Measurements from ENCODE around the gene SUGP1.

DNA sequence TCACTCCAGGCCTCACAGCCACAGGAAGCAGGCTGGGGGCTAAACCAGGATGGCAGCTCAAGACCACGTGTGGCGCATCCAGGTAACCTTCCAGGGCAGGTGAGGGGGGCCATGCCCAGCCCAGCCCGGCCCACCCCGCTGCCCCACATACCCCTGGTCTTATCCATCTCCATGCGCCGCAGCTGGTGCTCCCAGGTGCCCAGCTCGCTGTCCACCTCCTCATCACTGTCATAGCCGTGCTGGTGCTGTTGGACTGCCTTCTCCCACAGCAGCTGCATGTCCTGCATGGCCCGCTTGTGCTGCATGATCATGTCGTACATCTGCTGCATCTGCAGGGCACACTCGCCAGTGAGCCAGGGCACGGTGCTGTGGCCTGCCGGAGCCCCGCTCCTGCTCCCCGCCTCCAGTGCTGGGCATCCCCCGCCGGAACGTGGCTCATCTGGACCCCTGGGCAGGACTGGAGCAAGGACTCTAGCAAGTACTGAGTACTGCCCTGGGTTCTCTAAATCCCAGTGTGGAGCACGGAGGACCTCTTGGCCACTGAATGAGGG is 41.2 kb downstream of the SUGP1 start:
- TF ChIP-seq, protein P1, sequence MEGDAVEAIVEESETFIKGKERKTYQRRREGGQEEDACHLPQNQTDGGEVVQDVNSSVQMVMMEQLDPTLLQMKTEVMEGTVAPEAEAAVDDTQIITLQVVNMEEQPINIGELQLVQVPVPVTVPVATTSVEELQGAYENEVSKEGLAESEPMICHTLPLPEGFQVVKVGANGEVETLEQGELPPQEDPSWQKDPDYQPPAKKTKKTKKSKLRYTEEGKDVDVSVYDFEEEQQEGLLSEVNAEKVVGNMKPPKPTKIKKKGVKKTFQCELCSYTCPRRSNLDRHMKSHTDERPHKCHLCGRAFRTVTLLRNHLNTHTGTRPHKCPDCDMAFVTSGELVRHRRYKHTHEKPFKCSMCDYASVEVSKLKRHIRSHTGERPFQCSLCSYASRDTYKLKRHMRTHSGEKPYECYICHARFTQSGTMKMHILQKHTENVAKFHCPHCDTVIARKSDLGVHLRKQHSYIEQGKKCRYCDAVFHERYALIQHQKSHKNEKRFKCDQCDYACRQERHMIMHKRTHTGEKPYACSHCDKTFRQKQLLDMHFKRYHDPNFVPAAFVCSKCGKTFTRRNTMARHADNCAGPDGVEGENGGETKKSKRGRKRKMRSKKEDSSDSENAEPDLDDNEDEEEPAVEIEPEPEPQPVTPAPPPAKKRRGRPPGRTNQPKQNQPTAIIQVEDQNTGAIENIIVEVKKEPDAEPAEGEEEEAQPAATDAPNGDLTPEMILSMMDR (IDR thresholded peaks at IDR 0.05 in 4 of 5, conservative IDR thresholded peaks at IDR 0.05 in 1 of 5): no peak
- no peak for TF ChIP-seq POLR2A (IDR thresholded peaks at IDR 0.05)
